Psoas muscle (tissue), 8 donors: Measurements from ENCODE around the gene CFAP97D1. TPM values are rescaled to one million over a fixed set of nuclear protein-coding genes. Genes with fewer than 3 reads are reported as not detected.

Source experiments
- ATAC-seq, 4 donors: fragments of 200-7000 bp; cut with Tn5 transposase; one replicate each; pipeline ENCODE4 v1.9.1; 2020; ENCODE audit warnings: moderate library complexity in 3 of 4, mild to moderate bottlenecking in 2 of 4
- DNase-seq, 2 donors: peaks; one replicate each; pipeline ENCODE4 v3.0.0-alpha.2; 2020
- H3K27ac ChIP-seq: fragments of 200-600 bp; one replicate; pipeline ENCODE4 v1.8.0; 2022
- H3K27me3 ChIP-seq, 3 donors: fragments of 200-600 bp in 1 of 3; one replicate each; pipeline versions ENCODE4 v1.6.1 to v1.8.0; 2013 to 2022; ENCODE audit warnings: low read length in 2 of 3, mild to moderate bottlenecking in 2 of 3, moderate library complexity in 1 of 3; ENCODE audit not compliant: insufficient read depth in 3 of 3
- H3K36me3 ChIP-seq, 2 donors: fragments of 200-600 bp in 1 of 2; one replicate each; pipeline versions ENCODE4 v1.6.1 to v1.8.0; 2013 to 2022; ENCODE audit warnings: low read depth in 1 of 2, mild to moderate bottlenecking in 1 of 2, moderate library complexity in 1 of 2; ENCODE audit not compliant: insufficient read depth in 1 of 2
- H3K4me1 ChIP-seq: fragments of 200-600 bp; one replicate; pipeline ENCODE4 v1.8.0; 2022
- H3K4me3 ChIP-seq: fragments of 200-600 bp; one replicate; pipeline ENCODE4 v1.8.0; 2022; ENCODE audit warnings: mild to moderate bottlenecking
- H3K9me3 ChIP-seq: fragments of 200-600 bp; one replicate; pipeline ENCODE4 v1.8.0; 2022
- WGBS, 3 donors: extraction: QIAGEN DNeasy Blood & Tissue Kit; methylation state at CpG; one replicate each; pipeline versions ENCODE4 v1.1.6 to v1.1.7; 2013; 5-methylcytosine and 5-hydroxymethylcytosine counted together
- intact Hi-C, 2 donors: fragments of 100-400 bp; cut with DNase I; formaldehyde crosslinking; loops; one replicate each; pipeline versions ENCODE4 v1.11.0 to v1.14.2; 2022
- polyA plus RNA-seq, 3 donors: library from polyadenylated mRNA; stranded (reverse); fragments of 200-250 nt; gene quantifications; one replicate each; pipeline ENCODE4 v1.2.3, GENCODE V29; 2013
- total RNA-seq, 4 donors: library from RNA; stranded (reverse); fragmentation: NEBNext Ultra II Directional in 2 of 4; extraction: Animal tissue kit (Norgen Biotek cat#: 25700) in 2 of 4; gene quantifications; one replicate each; pipeline versions ENCODE4 v1.2.1 to v1.2.4, GENCODE V29; 2021 to 2023
- TF ChIP-seq, protein P1 (sequence below): fragments of 200-600 bp; IDR thresholded peaks from one replicate; pipeline ENCODE4 v1.8.0; 2022; ENCODE audit warnings: antibody characterized with exemption
- donor health status: healthy with polysubstance abuse.
- donor health status: DM: no; HTN: no; CAD: no; lungs with moderate emphysema.
- donor health status: Bipolar disorder and iron deficiency.
- donor health status: healthy.
- donor health status: DM: yes; HTN: yes; CAD: no.
- donor health status: DM: no; HTN: no; CAD: no.
- donor health status: DM: no; HTN: no; CAD: no.
- donor health status: DM: yes; HTN: yes; CAD: no.

Gene CFAP97D1
- total and polyA plus RNA-seq, 7 donors, result 0.01 to 0.17 TPM; not detected in 5

DNA sequence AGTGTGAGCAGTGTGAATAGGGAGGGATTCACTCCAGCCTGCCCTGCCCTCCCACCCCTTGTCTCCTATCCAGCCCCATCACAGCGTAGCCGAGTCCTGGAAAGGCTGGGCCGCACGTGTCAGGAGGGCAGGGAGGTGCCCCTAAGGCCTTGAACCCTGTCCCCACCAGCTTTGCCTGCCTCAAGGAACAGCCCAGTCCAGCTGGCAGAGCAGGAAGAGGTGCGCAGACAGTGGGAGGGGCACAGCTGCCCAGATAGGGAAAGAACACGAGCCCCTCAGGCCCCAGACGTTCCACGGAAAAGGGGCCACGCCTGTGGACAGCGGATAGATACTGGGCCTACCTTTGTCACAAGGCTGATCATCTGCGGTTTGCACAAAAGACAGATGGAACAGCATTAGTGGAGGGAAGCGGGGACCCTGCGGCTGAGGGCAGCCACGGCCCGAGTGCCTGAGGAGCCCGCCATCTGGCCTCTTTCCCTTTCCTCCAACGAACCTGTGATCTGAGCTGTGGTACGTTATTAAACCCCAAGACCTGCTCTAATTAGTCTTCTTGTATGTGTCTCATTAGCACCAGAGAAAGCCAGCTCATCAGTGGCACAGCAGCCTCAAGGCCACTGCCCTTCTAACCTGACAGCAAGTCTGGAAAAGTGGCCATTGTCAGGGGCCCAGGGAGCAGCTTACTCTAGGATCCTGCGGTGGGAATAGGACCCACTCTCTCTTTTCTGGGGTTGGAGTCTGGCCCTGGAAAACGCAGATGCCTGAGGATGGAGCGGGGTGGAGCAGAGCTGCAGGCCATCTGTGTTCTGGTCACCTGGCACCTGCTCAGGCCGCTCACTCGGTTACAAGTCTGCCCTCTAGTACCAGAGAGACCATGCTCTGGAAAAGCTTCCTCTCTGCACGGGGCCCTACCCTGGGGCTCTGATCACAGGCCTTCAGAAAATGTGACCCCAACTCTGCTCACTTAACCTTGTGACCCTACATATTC, 36.4 kb downstream of the CFAP97D1 start:
- TF ChIP-seq, protein P1, sequence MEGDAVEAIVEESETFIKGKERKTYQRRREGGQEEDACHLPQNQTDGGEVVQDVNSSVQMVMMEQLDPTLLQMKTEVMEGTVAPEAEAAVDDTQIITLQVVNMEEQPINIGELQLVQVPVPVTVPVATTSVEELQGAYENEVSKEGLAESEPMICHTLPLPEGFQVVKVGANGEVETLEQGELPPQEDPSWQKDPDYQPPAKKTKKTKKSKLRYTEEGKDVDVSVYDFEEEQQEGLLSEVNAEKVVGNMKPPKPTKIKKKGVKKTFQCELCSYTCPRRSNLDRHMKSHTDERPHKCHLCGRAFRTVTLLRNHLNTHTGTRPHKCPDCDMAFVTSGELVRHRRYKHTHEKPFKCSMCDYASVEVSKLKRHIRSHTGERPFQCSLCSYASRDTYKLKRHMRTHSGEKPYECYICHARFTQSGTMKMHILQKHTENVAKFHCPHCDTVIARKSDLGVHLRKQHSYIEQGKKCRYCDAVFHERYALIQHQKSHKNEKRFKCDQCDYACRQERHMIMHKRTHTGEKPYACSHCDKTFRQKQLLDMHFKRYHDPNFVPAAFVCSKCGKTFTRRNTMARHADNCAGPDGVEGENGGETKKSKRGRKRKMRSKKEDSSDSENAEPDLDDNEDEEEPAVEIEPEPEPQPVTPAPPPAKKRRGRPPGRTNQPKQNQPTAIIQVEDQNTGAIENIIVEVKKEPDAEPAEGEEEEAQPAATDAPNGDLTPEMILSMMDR, result no peak
- Histone ChIP-seq H3K4me1 (no peaks in the 10 kb centered on the region), H3K36me3 (peaks cover 0 to 10% of the 10 kb centered on the region in 2 donors), H3K27ac (no peak overlapping the region), H3K4me3 (no peak overlapping the region), H3K9me3 (no peaks in the 10 kb centered on the region), H3K27me3 (no peaks in the 10 kb centered on the region)
- intact Hi-C loops, result no loop called here
- 91 to 92% (median 92%) methylated on average over 24 of the region's 24 CpGs for WGBS, 3 donors
- DNase-seq, result no peak
- no peak for ATAC-seq

DNA sequence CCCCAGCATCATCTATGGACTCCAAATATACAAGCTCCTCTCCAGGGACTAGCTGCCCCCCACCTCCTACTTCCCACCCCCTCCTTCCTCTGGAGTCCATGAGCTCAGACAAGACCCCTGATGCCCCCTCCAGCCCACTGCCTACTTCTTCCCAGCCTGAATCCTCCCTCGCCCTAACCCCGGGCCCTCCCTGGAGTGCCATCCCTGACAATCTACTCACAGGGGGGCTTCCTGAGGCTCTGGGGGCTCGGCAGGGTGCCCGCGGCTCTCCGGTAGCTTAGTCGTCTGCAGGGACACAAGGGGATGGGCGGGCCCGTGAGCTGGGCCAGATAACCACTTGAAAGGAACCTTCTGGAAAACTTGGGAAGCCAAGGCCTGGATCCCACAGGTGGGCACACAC, 37.6 kb downstream of the CFAP97D1 start:
- no peaks in the 10 kb centered on the region for H3K4me1 ChIP-seq
- no peaks in the 10 kb centered on the region for H3K9me3 ChIP-seq
- intact Hi-C loops, result no loop called here
- no peaks in the 10 kb centered on the region for H3K27me3 ChIP-seq
- H3K36me3 ChIP-seq, result peaks cover 0 to 10% of the 10 kb centered on the region in 2 donors
- no peak overlapping the region for H3K27ac ChIP-seq
- H3K4me3 ChIP-seq, result no peak overlapping the region
- DNase-seq, result no peak
- TF ChIP-seq, protein P1, result no peak
- WGBS, 3 donors, result 90 to 94% (median 92%) methylated on average over 9 of the region's 9 CpGs
- ATAC-seq, result no peak

DNA sequence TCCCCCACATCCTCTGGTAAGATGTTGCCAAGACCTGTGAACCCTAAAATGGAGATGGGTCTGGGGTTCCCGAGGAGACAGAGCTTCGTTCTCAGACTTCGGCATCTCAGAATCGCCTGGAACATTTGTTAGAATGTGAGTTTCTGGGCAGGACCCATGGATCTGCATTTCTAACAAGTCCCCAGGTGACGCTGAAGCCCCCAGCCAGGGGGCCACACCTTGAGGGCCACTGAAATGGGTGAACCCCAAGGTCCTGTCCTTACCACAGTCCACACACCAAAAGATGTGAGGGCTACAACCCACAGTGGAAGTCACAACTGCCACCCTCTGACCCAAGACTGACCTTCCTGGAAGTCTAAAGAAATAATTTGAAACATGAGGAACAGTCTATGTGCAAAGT, 38.7 kb downstream of the CFAP97D1 start:
- Histone ChIP-seq H3K4me3 (no peak overlapping the region), H3K27ac (no peak overlapping the region), H3K27me3 (no peaks in the 10 kb centered on the region), H3K9me3 (no peaks in the 10 kb centered on the region), H3K4me1 (no peaks in the 10 kb centered on the region), H3K36me3 (peaks cover 0 to 3% of the 10 kb centered on the region in 2 donors)
- ATAC-seq, result no peak
- DNase-seq, result no peak
- intact Hi-C loops, result no loop called here
- 93 to 97% (median 96%) methylated on average over 5 of the region's 5 CpGs for WGBS, 3 donors
- TF ChIP-seq, protein P1, result no peak

DNA sequence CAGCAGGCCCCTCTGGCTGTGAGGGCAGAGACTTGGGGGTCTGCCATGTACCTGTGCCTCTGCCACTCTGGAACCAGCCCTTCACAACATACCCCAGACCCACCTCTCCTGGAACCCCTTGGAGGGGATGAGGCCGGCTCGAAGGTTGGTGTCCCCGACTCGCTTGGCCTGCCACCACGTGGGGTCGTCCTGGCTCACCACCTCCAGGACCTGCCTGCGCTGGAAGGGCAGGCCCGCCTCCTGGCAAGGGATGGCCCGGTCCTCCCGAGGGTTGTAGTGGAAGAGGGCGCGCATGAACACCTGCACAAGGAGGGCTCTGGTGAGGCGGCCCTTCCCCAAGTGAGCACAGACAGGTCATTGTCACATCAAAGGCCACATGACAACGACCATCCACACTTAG, 40.5 kb downstream of the CFAP97D1 start:
- WGBS, 3 donors, result 87 to 90% (median 88%) methylated on average over 14 of the region's 14 CpGs
- peaks cover 0 to 9% of the 10 kb centered on the region in 2 donors for H3K36me3 ChIP-seq

More for the DNA sequence above, 40.5 kb downstream of the CFAP97D1 start:
- H3K4me3 ChIP-seq, result no peak overlapping the region
- DNase-seq (no peak), ATAC-seq (no peak)
- intact Hi-C loops, result no loop called here
- TF ChIP-seq, protein P1, result no peak
- no peaks in the 10 kb centered on the region for H3K27me3 ChIP-seq
- no peaks in the 10 kb centered on the region for H3K4me1 ChIP-seq
- no peak overlapping the region for H3K27ac ChIP-seq
- H3K9me3 ChIP-seq, result no peaks in the 10 kb centered on the region
